SHP77 (cell line): ENCODE measurements around the gene PDE11A.

ENCODE experiments used
- DNase-seq, 2 experiments: peaks; one replicate each; lab custom pipeline; 2025; lab: John Stamatoyannopoulos, UW

PDE11A gene

GRCh38 chr2:177923323-177923722 lies 149.3 kb downstream of the PDE11A start:
- no peak for DNase-seq

GRCh38 chr2:177921726-177922125 lies 150.9 kb downstream of the PDE11A start:
- DNase-seq: no peak

- DNase-seq: no peak
These were observed 155.4 kb downstream of the PDE11A start for GRCh38 chr2:177917169-177917568.

- no peak for DNase-seq
These were observed 156.2 kb downstream of the PDE11A start for GRCh38 chr2:177916342-177916741.

- DNase-seq: no peak
These were observed 158.3 kb downstream of the PDE11A start for GRCh38 chr2:177914247-177914646.

GRCh38 chr2:177909962-177910361 lies 162.6 kb downstream of the PDE11A start:
- no peak for DNase-seq

GRCh38 chr2:177908824-177909223 lies 163.8 kb downstream of the PDE11A start:
- no peak for DNase-seq

GRCh38 chr2:177908182-177908581 lies 164.4 kb downstream of the PDE11A start:
- no peak for DNase-seq

GRCh38 chr2:177906041-177906718 lies 166.4 kb downstream of the PDE11A start:
- DNase-seq: peak; percentile 6 to 21

- no peak for DNase-seq
These were observed 166.9 kb downstream of the PDE11A start for GRCh38 chr2:177905640-177906039.

- DNase-seq: no peak
These were observed 170.0 kb downstream of the PDE11A start for GRCh38 chr2:177902395-177903163.

- DNase-seq: no peak
These were observed 172.5 kb downstream of the PDE11A start for GRCh38 chr2:177900082-177900481.

GRCh38 chr2:177897278-177897677 lies 175.3 kb downstream of the PDE11A start:
- DNase-seq: no peak

GRCh38 chr2:177896587-177896986 lies 176.0 kb downstream of the PDE11A start:
- no peak for DNase-seq

- no peak for DNase-seq
These were observed 178.0 kb downstream of the PDE11A start for GRCh38 chr2:177894546-177894945.

GRCh38 chr2:177893880-177894279 lies 178.7 kb downstream of the PDE11A start:
- no peak for DNase-seq

- no peak for DNase-seq
These were observed 181.0 kb downstream of the PDE11A start for GRCh38 chr2:177891533-177891932.

- no peak for DNase-seq
These were observed 182.6 kb downstream of the PDE11A start for GRCh38 chr2:177889818-177890460.

GRCh38 chr2:177888581-177888980 lies 184.0 kb downstream of the PDE11A start:
- no peak for DNase-seq

GRCh38 chr2:177887722-177888121 lies 184.9 kb downstream of the PDE11A start:
- no peak for DNase-seq

- DNase-seq: no peak
These were observed 185.8 kb downstream of the PDE11A start for GRCh38 chr2:177886824-177887223.

- no peak for DNase-seq
These were observed 186.6 kb downstream of the PDE11A start for GRCh38 chr2:177885828-177886466.

GRCh38 chr2:177883177-177883576 lies 189.4 kb downstream of the PDE11A start:
- no peak for DNase-seq
